PFSK-1 (cell line): ENCODE measurements around the gene TMC7.

Source experiments
- FOXP2 ChIP-seq: optimal IDR thresholded peaks from 2 replicates; pipeline ENCODE3; 2011; ENCODE audit warnings: borderline replicate concordance, control low read depth, inconsistent platforms; ENCODE audit not compliant: insufficient read depth; ENCODE audit errors: extremely low read length, extremely low read depth
- POLR2AphosphoS5 ChIP-seq: IDR thresholded peaks from 2 replicates; pipeline ENCODE4 v1.6.1; 2012; ENCODE audit warnings: low read depth, mild to moderate bottlenecking, control low read depth, low read length, moderate library complexity
- SIN3A ChIP-seq: IDR thresholded peaks from 2 replicates; pipeline ENCODE4 v1.6.1; 2012; ENCODE audit warnings: mild to moderate bottlenecking, low read length, moderate library complexity, borderline replicate concordance; ENCODE audit not compliant: insufficient read depth
- TAF1 ChIP-seq: IDR thresholded peaks from 2 replicates; pipeline ENCODE4 v1.6.1; 2012; ENCODE audit warnings: low read length, control low read depth, borderline replicate concordance; ENCODE audit not compliant: insufficient read depth
- TF ChIP-seq, protein P1 (sequence below), 2 experiments: IDR thresholded peaks; 2 replicates each; pipeline versions ENCODE4 v1.6.1 to v1.8.0; 2011 to 2012; ENCODE audit warnings: low read depth in 2 of 2, low read length in 2 of 2, control low read depth in 1 of 2, inconsistent platforms in 1 of 2, mild to moderate bottlenecking in 1 of 2, moderate library complexity in 1 of 2; ENCODE audit not compliant: insufficient read depth in 1 of 2

Gene TMC7

DNA sequence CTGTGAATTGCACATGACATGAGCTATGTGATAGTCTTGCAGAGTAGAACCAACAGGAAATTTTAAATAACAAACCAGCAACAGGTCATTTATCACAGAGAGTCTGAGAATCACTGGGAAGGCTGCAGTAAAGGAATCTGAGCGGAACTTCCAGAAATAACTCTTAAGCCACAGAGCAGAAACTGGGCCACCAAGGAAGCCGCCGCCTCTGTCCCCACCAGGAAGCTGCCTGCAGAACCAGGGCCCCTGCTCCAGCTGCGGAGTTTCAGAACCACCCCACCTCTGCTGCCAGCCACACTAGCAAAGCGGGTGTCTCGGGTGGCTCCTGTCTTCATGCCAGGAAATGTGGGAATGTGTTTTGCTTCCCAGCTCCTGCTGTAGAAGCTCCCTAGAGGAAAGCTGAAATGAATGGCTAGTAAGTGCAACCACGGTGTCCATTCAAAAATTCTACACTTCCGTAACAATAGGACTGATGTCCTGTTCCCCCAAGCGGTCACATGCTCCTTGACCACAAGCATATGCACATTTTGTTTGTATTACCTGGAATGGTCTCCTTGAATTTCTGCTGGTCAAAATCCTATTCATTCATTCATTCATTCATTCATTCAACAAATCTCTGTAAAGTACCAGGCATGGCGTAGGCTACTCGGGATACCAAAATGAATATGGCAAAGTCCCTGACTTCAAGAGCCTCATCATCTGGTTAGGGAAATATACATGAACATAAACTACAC lies 122.3 kb downstream of the TMC7 start:
- TF ChIP-seq FOXP2 (no peak), POLR2AphosphoS5 (no peak), TAF1 (no peak), SIN3A (no peak)
- TF ChIP-seq, protein P1, sequence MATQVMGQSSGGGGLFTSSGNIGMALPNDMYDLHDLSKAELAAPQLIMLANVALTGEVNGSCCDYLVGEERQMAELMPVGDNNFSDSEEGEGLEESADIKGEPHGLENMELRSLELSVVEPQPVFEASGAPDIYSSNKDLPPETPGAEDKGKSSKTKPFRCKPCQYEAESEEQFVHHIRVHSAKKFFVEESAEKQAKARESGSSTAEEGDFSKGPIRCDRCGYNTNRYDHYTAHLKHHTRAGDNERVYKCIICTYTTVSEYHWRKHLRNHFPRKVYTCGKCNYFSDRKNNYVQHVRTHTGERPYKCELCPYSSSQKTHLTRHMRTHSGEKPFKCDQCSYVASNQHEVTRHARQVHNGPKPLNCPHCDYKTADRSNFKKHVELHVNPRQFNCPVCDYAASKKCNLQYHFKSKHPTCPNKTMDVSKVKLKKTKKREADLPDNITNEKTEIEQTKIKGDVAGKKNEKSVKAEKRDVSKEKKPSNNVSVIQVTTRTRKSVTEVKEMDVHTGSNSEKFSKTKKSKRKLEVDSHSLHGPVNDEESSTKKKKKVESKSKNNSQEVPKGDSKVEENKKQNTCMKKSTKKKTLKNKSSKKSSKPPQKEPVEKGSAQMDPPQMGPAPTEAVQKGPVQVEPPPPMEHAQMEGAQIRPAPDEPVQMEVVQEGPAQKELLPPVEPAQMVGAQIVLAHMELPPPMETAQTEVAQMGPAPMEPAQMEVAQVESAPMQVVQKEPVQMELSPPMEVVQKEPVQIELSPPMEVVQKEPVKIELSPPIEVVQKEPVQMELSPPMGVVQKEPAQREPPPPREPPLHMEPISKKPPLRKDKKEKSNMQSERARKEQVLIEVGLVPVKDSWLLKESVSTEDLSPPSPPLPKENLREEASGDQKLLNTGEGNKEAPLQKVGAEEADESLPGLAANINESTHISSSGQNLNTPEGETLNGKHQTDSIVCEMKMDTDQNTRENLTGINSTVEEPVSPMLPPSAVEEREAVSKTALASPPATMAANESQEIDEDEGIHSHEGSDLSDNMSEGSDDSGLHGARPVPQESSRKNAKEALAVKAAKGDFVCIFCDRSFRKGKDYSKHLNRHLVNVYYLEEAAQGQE (IDR thresholded peaks at IDR 0.05; ENCODE audit: insufficient read depth in 1 of 2, low read depth in 2 of 2, low read length in 2 of 2): no peak

DNA sequence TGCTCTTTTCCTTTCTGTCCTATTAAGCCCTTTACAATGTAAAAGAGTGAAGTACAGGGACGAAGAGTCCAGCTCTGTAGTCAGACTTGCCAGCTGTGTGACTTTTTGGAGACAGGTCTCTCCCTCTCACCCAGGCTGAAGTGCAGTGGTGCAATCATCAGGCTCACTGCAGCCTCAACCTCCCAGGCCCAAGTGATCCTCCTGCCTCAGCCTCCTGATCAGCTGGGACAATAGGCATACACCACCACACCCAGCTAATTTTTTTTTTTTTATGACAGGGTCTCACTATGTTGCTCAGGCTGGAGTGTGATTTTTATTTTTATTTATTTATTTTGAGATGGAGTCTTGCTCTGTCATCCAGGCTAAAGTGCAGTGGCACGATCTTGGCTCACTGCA lies 122.9 kb downstream of the TMC7 start:
- TF ChIP-seq, protein P1 (IDR thresholded peaks at IDR 0.05; ENCODE audit: insufficient read depth in 1 of 2, low read depth in 2 of 2, low read length in 2 of 2): no peak
- no peak for TF ChIP-seq SIN3A
- TF ChIP-seq TAF1: no peak
- TF ChIP-seq FOXP2: no peak
- no peak for TF ChIP-seq POLR2AphosphoS5

DNA sequence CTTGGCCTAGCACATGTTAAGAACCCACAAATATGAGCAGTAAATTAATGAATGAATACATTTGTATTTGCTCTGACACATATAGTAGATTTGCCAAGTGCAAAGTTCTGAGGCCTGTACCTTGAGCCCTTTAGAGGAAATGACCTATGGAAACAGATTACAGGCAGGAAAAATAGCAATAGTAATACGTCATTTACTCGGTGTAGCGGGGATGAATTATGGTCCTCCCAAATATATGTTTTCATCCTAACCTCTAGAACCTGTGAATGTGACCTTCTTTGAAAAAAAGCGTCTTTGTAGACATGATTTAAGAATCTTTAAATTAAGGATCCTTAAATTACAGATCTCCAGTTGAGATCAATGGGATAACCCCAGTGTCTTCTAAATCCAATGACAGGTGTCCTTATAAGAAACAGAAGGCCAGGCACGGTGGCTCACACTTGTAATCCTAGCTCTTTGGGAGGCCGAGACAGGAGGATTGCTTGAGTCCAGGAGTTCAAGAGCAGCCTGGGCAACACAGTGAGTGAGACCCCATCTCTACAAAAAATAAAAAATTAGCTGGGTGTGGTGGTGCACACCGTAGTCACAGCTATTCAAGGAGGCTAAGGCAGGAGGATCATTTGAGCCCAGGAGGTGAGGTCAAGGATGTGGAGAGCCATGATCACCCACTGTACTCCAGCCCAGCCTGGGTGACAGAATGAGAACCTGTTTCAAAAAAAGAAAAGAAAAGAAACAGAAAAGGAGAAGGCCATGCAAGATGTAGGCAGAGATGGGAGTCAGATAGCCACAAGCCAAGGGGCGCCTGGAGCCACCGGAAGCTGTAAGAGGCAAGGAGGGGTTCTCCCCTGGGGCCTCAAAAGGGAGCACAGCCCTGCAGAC lies 124.9 kb downstream of the TMC7 start:
- TF ChIP-seq SIN3A: no peak
- TF ChIP-seq FOXP2: no peak
- no peak for TF ChIP-seq POLR2AphosphoS5
- TF ChIP-seq, protein P1 (IDR thresholded peaks at IDR 0.05; ENCODE audit: insufficient read depth in 1 of 2, low read depth in 2 of 2, low read length in 2 of 2): no peak
- no peak for TF ChIP-seq TAF1

DNA sequence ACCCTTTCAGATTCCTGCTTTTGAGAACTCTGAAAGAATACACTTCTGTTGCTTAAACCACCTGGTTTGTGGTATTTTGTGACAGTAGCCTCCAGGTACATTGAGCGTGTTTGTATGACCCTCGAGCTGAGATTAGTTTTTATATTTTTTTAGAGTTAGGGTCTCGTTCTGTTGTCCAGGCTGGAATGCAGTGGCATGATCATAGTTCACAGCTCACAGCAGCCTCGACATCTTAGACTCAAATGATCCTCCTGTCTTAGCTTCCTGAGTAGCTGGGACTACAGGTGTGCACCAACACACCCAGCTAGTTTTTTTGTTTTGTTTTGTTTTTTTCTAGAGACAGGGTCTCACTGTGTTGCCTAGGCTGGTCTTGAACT lies 125.5 kb downstream of the TMC7 start:
- TF ChIP-seq FOXP2 (no peak), SIN3A (no peak), POLR2AphosphoS5 (no peak), TAF1 (no peak)
- TF ChIP-seq, protein P1 (IDR thresholded peaks at IDR 0.05; ENCODE audit: insufficient read depth in 1 of 2, low read depth in 2 of 2, low read length in 2 of 2): no peak
